ENCODE measurements around the gene EPHB1.

EPHB1 gene

DNA sequence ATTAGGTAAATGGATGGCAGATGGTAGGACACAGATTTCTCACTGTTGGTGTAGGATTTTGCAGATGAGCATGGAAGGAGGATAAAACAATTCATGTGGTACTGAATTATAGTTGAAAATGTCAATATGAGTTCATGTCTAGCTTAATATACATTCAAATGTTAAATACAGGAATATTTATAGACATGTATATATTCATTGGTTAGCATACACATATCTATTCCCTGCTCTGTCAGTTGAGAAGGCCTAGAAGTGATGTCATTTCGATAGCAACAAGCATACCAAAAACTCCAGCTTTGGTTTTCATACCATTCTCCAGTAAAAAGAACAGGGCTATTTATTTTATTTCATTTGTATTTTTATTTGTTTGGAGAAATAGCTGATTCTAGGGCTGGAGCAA lies 497.1 kb downstream of the EPHB1 start:
- in situ Hi-C loops (cut with HindIII; ENCODE audit: low sequenced_read_pairs), result no loop called here
- no peak overlapping the region for H3K4me3 ChIP-seq (ENCODE audit: low read depth, low read length)
- no peak for DNase-seq (ENCODE audit: low read depth)
- TF ChIP-seq, protein P1, sequence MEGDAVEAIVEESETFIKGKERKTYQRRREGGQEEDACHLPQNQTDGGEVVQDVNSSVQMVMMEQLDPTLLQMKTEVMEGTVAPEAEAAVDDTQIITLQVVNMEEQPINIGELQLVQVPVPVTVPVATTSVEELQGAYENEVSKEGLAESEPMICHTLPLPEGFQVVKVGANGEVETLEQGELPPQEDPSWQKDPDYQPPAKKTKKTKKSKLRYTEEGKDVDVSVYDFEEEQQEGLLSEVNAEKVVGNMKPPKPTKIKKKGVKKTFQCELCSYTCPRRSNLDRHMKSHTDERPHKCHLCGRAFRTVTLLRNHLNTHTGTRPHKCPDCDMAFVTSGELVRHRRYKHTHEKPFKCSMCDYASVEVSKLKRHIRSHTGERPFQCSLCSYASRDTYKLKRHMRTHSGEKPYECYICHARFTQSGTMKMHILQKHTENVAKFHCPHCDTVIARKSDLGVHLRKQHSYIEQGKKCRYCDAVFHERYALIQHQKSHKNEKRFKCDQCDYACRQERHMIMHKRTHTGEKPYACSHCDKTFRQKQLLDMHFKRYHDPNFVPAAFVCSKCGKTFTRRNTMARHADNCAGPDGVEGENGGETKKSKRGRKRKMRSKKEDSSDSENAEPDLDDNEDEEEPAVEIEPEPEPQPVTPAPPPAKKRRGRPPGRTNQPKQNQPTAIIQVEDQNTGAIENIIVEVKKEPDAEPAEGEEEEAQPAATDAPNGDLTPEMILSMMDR (IDR thresholded peaks at IDR 0.05; ENCODE audit: low read depth, low read length, missing control alignments), result no peak

- in situ Hi-C loops (cut with HindIII; ENCODE audit: low sequenced_read_pairs), result no loop called here
- TF ChIP-seq, protein P1 (IDR thresholded peaks at IDR 0.05; ENCODE audit: low read depth, low read length, missing control alignments), result no peak
- H3K4me3 ChIP-seq (ENCODE audit: low read depth, low read length), result no peak overlapping the region
- no peak for DNase-seq (ENCODE audit: low read depth)
Measured at GRCh38 chr3:135301670-135302069, 506.6 kb downstream of the EPHB1 start.

DNA sequence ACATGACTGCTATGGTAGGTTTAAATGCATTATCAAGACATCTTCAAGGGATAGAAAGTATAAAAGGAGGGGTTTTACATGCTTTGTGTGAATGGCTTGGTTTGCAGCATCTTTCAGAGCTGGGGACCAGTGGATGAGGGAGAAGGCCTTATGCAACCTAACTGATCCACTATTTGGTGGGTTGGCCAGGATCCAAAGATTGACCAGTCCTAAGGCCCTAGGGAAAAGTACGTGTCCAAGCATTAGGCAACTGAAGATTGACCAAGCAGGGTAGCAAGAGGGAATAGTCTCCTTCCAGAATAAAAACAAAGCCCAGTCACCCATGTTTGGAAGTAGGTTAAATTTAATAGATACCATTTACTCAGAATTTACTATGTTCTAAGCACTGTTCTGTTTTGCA lies 509.3 kb downstream of the EPHB1 start:
- in situ Hi-C loops (cut with HindIII; ENCODE audit: low sequenced_read_pairs), result no loop called here
- H3K4me3 ChIP-seq (ENCODE audit: low read depth, low read length), result no peak overlapping the region
- TF ChIP-seq, protein P1 (IDR thresholded peaks at IDR 0.05; ENCODE audit: low read depth, low read length, missing control alignments), result no peak
- no peak for DNase-seq (ENCODE audit: low read depth)
